ENCODE results near the gene ANXA6.
A peak's percentile ranks its signal among the peaks of the same experiment; 100 is the strongest.

The ANXA6 gene

DNA sequence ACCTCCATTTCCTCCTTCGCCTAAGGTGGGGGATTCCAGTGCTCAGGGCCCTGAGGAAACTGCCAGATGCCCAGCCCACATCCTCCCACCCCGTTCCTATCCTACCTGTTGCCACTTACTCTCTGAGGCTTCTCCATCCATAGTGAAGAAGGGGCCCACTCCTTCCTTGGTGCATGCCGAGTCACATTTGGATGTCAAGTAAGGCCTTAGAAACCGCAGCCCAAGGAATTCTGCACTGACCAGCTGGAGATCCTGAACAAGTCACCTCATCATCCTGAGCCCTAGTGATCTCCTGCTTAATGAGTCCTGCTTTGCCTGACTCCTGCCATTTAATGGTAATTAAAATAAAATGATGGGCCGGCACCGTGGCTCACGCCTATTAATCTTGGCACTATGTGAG, 70.1 kb downstream of the ANXA6 start:
- no peak for DNase-seq (ENCODE audit: low read depth, low spot score)
- no peak for TF ChIP-seq CTCF (IDR thresholded peaks at IDR 0.05; ENCODE audit: low read depth, low read length)
- in situ Hi-C loops (cut with HindIII; ENCODE audit: low sequenced_read_pairs) = no loop called here
- H3K4me3 ChIP-seq (ENCODE audit: low read depth, low read length) = no peak overlapping the region

DNA sequence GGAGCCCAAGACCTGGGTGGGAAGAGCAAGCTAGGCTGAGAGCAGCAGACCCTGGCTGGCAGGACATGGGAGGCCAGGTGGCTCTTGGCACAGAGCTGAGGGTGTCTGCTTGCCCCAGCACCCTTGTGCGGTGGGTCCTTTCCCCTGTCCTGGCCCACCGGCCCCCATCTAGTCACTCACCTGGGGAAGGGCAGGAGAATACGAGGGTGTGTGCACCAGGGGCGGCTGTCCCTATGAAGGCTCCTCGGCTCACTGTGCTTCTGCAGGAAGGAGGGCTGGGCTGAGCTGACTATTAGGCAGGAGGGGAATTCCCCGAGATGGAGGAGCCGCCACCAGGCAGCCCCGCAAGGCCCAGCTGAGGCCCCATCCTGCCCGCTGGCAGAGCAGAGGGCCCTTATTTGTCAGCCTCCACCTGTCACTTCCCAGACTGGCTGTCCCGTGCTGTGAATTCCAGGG, 70.6 kb downstream of the ANXA6 start:
- in situ Hi-C loops (cut with HindIII; ENCODE audit: low sequenced_read_pairs) = no loop called here
- no peak for TF ChIP-seq CTCF (IDR thresholded peaks at IDR 0.05; ENCODE audit: low read depth, low read length)
- DNase-seq (ENCODE audit: low read depth, low spot score) = no peak
- no peak overlapping the region for H3K4me3 ChIP-seq (ENCODE audit: low read depth, low read length)

DNA sequence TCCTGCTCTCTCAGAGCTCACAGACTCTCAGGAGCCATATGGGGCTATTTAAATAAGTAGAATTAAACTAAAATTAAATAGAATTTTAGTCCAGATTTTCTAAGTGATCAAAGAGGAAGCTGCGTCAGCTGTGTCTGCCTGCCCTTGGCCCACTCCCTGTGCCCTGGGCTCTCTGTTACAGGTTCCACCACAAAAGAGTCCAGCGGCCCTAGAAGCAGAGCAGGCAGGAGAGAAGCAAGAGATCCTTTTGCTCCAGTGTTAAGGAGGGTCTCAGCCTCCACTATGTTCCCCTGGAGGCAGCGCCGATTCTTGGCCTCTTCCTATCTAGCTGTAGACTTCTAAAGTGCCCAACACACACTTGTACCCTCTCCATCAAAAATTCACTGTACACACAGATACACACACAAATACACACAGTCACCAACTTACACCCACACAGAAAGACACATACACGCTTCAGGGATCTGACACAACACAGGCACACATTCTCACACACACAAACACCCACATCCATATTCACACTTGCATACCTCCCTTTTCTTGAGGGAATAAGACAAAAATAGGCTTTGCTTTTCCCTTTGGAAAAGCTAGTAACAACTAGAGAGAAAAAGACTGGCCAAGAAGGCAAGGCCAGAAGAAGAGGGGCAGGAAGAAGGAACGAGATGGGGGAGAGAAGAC, 71.2 kb downstream of the ANXA6 start:
- TF ChIP-seq CTCF (IDR thresholded peaks at IDR 0.05; ENCODE audit: low read depth, low read length) = no peak
- in situ Hi-C loops (cut with HindIII; ENCODE audit: low sequenced_read_pairs) = no loop called here
- DNase-seq (ENCODE audit: low read depth, low spot score) = no peak
- H3K4me3 ChIP-seq (ENCODE audit: low read depth, low read length) = no peak overlapping the region

GRCh38 chr5:151085517-151086041, 72.0 kb downstream of the ANXA6 start:
- TF ChIP-seq CTCF (IDR thresholded peaks at IDR 0.05; ENCODE audit: low read depth, low read length) = no peak
- DNase-seq (ENCODE audit: low read depth, low spot score) = no peak
- in situ Hi-C loops (cut with HindIII; ENCODE audit: low sequenced_read_pairs) = no loop called here
- no peak overlapping the region for H3K4me3 ChIP-seq (ENCODE audit: low read depth, low read length)

GRCh38 chr5:151084363-151084762, 73.2 kb downstream of the ANXA6 start:
- peak; percentile 6 for DNase-seq (ENCODE audit: low read depth, low spot score)
- in situ Hi-C loops (cut with HindIII; ENCODE audit: low sequenced_read_pairs) = no loop called here
- no peak for TF ChIP-seq CTCF (IDR thresholded peaks at IDR 0.05; ENCODE audit: low read depth, low read length)
- H3K4me3 ChIP-seq (ENCODE audit: low read depth, low read length) = no peak overlapping the region

DNA sequence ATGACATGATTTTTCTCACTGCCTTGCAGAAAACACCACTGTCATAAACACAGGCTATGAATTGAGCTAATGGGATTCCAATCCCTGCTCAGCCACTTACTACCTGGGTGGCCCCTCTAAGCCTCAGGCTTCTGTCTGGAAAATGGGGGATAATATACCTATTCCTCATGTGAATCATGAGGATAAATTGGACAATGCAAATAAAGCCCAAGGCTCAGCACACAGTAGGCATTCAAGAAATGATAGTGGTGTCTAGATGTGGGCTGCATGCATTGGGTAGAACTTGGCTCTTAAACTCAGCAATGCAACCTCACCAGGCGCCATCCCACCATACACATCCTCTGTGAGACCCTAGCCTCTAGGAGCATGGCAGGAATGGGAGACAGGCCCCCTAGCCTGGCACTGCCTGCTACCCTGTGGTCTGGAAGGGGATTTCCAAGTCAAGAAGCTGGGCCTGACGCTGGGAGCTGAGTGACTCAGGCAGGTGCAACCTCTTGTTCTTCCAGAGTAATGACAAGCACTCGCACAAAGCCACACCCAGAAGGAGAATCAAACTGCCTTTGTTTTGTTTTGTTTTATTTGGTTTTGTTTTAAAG, 74.4 kb downstream of the ANXA6 start:
- no peak overlapping the region for H3K4me3 ChIP-seq (ENCODE audit: low read depth, low read length)
- in situ Hi-C loops (cut with HindIII; ENCODE audit: low sequenced_read_pairs) = no loop called here
- DNase-seq (ENCODE audit: low read depth, low spot score) = no peak
- TF ChIP-seq CTCF (IDR thresholded peaks at IDR 0.05; ENCODE audit: low read depth, low read length) = no peak
